ENCODE measurements around the gene TAF1C.

GRCh38 chr16:84196101-84196500, 9.2 kb upstream of the TAF1C start:
- TF ChIP-seq, protein P1, sequence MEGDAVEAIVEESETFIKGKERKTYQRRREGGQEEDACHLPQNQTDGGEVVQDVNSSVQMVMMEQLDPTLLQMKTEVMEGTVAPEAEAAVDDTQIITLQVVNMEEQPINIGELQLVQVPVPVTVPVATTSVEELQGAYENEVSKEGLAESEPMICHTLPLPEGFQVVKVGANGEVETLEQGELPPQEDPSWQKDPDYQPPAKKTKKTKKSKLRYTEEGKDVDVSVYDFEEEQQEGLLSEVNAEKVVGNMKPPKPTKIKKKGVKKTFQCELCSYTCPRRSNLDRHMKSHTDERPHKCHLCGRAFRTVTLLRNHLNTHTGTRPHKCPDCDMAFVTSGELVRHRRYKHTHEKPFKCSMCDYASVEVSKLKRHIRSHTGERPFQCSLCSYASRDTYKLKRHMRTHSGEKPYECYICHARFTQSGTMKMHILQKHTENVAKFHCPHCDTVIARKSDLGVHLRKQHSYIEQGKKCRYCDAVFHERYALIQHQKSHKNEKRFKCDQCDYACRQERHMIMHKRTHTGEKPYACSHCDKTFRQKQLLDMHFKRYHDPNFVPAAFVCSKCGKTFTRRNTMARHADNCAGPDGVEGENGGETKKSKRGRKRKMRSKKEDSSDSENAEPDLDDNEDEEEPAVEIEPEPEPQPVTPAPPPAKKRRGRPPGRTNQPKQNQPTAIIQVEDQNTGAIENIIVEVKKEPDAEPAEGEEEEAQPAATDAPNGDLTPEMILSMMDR (IDR thresholded peaks at IDR 0.05), result no peak
- TF ChIP-seq POLR2A (IDR thresholded peaks at IDR 0.05), result no peak
- no peak for TF ChIP-seq POLR2AphosphoS5 (IDR thresholded peaks at IDR 0.05; ENCODE audit: insufficient read depth in 1 of 2, low read depth in 1 of 2)
